Ovary (tissue), 9 donors: Measurements from ENCODE around the gene KIF4A. TPM values are rescaled to one million over a fixed set of nuclear protein-coding genes. Genes with fewer than 3 reads are reported as not detected.

ENCODE experiments used
- DNase-seq, 5 donors: peaks; one replicate each; pipeline ENCODE4 v3.0.0-alpha.2; 2019 to 2020
- H3K27ac ChIP-seq, 2 donors: fragments of 200-600 bp; one replicate each; pipeline versions ENCODE4 v1.5.1 to v1.8.0; 2019 to 2022
- H3K27me3 ChIP-seq: fragments of 200-600 bp; one replicate; pipeline ENCODE4 v1.8.0; 2022
- H3K36me3 ChIP-seq: fragments of 200-600 bp; sonication (generic); one replicate; pipeline ENCODE4 v1.5.1; 2019
- H3K4me1 ChIP-seq: one replicate; pipeline ENCODE4 v1.8.1; 2013; ENCODE audit warnings: mild to moderate bottlenecking, moderate library complexity; ENCODE audit not compliant: insufficient read depth
- H3K4me3 ChIP-seq: fragments of 200-600 bp; sonication (generic); one replicate; pipeline ENCODE4 v1.5.1; 2017
- H3K9me3 ChIP-seq, 2 donors: fragments of 200-600 bp in 1 of 2; sonication (generic) in 1 of 2; one replicate each; pipeline versions ENCODE4 v1.5.1 to v1.8.1; 2013 to 2019; ENCODE audit warnings: mild to moderate bottlenecking in 1 of 2, moderate library complexity in 1 of 2
- EP300 ChIP-seq: sonication (generic); formaldehyde crosslinking; IDR thresholded peaks from one replicate; pipeline ENCODE4 v1.6.1; 2017; ENCODE audit warnings: antibody characterized with exemption
- POLR2A ChIP-seq: fragments of 450-650 bp; IDR thresholded peaks from one replicate; pipeline ENCODE4 v1.6.1; 2017; ENCODE audit warnings: antibody characterized with exemption, mild to moderate bottlenecking, moderate library complexity
- WGBS, 3 donors: extraction: QIAGEN DNeasy Blood & Tissue Kit in 1 of 3; methylation state at CpG; one replicate each; pipeline versions ENCODE4 v1.1.5 to v1.1.7; 2013 to 2017; 5-methylcytosine and 5-hydroxymethylcytosine counted together
- intact Hi-C, 4 donors: fragments of 100-400 bp; cut with DNase I; formaldehyde crosslinking; loops; one replicate each; pipeline versions ENCODE4 v1.11.0 to v1.15.1; 2022 to 2023
- polyA plus RNA-seq, 2 donors: library from polyadenylated mRNA; stranded (reverse); fragments of 200-250 nt in 1 of 2; fragments of 350-450 nt in 1 of 2; fragmentation: Illumina TruSeq in 1 of 2; extraction: RNeasy Lipid Tissue Mini Kit (QIAGEN cat#74804) in 1 of 2; gene quantifications; one replicate each; pipeline ENCODE4 v1.2.3, GENCODE V29; 2013 to 2014
- total RNA-seq, 7 donors: library from RNA; depleted of rRNA in 2 of 7; stranded (reverse); fragments of >200 nt in 2 of 7; fragmentation: NEBNext Ultra II Directional in 3 of 7; extraction: Animal tissue kit (Norgen Biotek cat#: 25700) in 3 of 7; gene quantifications; one replicate each; pipeline versions ENCODE4 v1.1.0 to v1.2.4, GENCODE V29; 2016 to 2023
- TF ChIP-seq, protein P1 (sequence below), 3 donors: fragments of 450-650 bp in 2 of 3; fragments of 200-600 bp in 1 of 3; IDR thresholded peaks; one replicate each; pipeline versions ENCODE4 v1.5.1 to v1.8.0; 2016 to 2022; ENCODE audit warnings: antibody characterized with exemption in 3 of 3, mild to moderate bottlenecking in 1 of 3
- donor health status: DM: no; HTN: no; CAD: no; lungs with moderate emphysema.
- donor health status: DM: no; HTN: no; CAD: no.
- donor health status: Bipolar disorder and iron deficiency.
- donor health status: DM: yes; HTN: yes; CAD: no.
- donor health status: DM: no; HTN: no; CAD: no.
- donor health status: DM: yes; HTN: yes; CAD: no.

Gene KIF4A
- total and polyA plus RNA-seq, 9 donors = 0.10 to 0.90 (median 0.23) TPM

GRCh38 chrX:70254063-70254400 is 35.9 kb upstream of the KIF4A start:
- no peak for TF ChIP-seq EP300
- TF ChIP-seq, protein P1, sequence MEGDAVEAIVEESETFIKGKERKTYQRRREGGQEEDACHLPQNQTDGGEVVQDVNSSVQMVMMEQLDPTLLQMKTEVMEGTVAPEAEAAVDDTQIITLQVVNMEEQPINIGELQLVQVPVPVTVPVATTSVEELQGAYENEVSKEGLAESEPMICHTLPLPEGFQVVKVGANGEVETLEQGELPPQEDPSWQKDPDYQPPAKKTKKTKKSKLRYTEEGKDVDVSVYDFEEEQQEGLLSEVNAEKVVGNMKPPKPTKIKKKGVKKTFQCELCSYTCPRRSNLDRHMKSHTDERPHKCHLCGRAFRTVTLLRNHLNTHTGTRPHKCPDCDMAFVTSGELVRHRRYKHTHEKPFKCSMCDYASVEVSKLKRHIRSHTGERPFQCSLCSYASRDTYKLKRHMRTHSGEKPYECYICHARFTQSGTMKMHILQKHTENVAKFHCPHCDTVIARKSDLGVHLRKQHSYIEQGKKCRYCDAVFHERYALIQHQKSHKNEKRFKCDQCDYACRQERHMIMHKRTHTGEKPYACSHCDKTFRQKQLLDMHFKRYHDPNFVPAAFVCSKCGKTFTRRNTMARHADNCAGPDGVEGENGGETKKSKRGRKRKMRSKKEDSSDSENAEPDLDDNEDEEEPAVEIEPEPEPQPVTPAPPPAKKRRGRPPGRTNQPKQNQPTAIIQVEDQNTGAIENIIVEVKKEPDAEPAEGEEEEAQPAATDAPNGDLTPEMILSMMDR (IDR thresholded peaks at IDR 0.05) = no peak
- TF ChIP-seq POLR2A = no peak
- Histone ChIP-seq H3K27ac (no peak overlapping the region), H3K4me3 (no peak overlapping the region), H3K4me1 (no peaks in the 10 kb centered on the region), H3K9me3 (no peaks in the 10 kb centered on the region), H3K36me3 (no peaks in the 10 kb centered on the region), H3K27me3 (no peaks in the 10 kb centered on the region)
- intact Hi-C loops = no loop called here
- WGBS, 3 donors = 61 to 84% (median 79%) methylated on average over 1 of the region's 1 CpG
- no peak for DNase-seq

GRCh38 chrX:70254909-70255308 is 35.0 kb upstream of the KIF4A start:
- no peak for TF ChIP-seq EP300
- TF ChIP-seq, protein P1 (IDR thresholded peaks at IDR 0.05) = no peak
- TF ChIP-seq POLR2A = no peak
- H3K9me3 ChIP-seq = no peaks in the 10 kb centered on the region
- no peak for DNase-seq
- H3K27me3 ChIP-seq = no peaks in the 10 kb centered on the region
- H3K36me3 ChIP-seq = no peaks in the 10 kb centered on the region
- no peak overlapping the region for H3K27ac ChIP-seq
- H3K4me1 ChIP-seq = no peaks in the 10 kb centered on the region
- no peak overlapping the region for H3K4me3 ChIP-seq
- 80 to 85% (median 84%) methylated on average over 3 of the region's 3 CpGs for WGBS, 3 donors
- intact Hi-C loops = no loop called here

DNA sequence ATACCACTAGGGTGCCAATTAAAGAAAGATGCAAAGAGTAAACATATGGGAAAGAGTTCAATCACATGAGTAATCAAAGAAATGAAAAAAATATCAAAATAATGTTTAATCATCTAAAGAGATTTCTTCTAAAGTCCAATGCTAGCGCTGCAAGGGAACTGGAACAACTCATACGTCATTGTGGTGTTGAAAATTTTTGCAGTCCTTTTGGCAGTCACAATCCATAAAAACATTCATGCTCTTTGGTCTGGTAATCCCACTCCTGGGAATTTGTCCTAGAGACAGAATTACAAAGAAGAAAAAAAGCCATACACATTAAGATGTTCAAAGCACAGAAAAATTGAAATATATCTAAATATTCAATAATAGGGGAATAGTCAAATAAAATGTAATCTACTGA is 34.5 kb upstream of the KIF4A start:
- DNase-seq = no peak
- H3K27me3 ChIP-seq = no peaks in the 10 kb centered on the region
- no peaks in the 10 kb centered on the region for H3K36me3 ChIP-seq
- no peak overlapping the region for H3K4me3 ChIP-seq
- TF ChIP-seq, protein P1 (IDR thresholded peaks at IDR 0.05) = no peak
- no peak for TF ChIP-seq EP300
- no peak for TF ChIP-seq POLR2A
- no peak overlapping the region for H3K27ac ChIP-seq
- no peaks in the 10 kb centered on the region for H3K9me3 ChIP-seq
- 73 to 83% (median 81%) methylated on average over 2 of the region's 2 CpGs for WGBS, 3 donors
- H3K4me1 ChIP-seq = no peaks in the 10 kb centered on the region
- intact Hi-C loops = no loop called here

DNA sequence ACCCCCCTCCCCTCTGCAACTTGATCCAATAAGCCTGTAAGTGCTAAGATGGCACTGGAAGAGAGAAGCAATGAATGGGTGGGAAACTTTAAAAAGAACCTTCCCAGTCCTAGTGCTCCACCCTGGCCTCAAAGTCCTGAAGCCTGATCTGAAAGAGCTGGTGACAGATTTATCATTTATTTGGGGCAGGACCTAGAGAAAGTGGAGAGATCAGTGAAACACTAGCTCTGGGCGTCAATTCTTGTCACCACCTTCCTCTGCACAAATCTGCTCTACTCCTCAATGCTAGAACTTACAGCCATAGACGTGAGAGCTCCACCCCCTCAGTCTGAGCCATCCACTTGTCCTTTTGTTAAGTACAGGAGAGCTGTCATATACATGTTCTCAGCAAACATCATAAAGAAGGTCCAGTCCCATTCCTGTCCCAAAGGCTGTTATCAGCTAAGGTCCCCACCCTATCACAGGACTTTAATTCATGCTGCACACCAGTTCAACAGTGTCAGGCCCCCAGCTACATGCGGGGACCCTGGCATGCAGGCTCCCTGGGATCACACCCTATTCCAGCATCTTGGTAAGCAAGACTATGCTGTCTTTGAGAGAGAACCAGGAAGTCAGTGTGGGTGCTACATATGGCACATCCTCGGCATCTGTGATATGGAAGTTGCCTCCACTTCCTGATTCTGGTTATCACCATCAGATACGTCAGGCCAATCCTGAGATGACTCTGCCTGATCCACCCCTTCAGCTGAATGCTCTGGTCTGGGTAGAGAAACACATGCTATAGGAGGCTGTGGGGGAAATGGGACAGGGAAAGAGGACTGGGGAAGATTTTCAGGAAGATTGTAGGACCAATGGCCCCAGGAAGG is 32.2 kb upstream of the KIF4A start:
- Histone ChIP-seq H3K4me3 (no peak overlapping the region), H3K4me1 (no peaks in the 10 kb centered on the region), H3K36me3 (no peaks in the 10 kb centered on the region), H3K27ac (no peak overlapping the region), H3K9me3 (no peaks in the 10 kb centered on the region), H3K27me3 (no peaks in the 10 kb centered on the region)
- TF ChIP-seq, protein P1 (IDR thresholded peaks at IDR 0.05) = no peak
- TF ChIP-seq POLR2A (no peak), EP300 (no peak)
- WGBS, 3 donors = 63 to 66% (median 65%) methylated on average over 5 of the region's 5 CpGs
- no peak for DNase-seq
- intact Hi-C loops = no loop called here
